H1 (cell line): Measurements from ENCODE around the gene SLX4IP. TPM values are rescaled to one million over a fixed set of nuclear protein-coding genes. Genes with fewer than 3 reads are reported as not detected.
"Not testable (repeated sequence)": the region's sequence is repeated elsewhere in the genome, so short reads cannot be mapped to it uniquely, and the experiment has no call there.

Experiments used
- CTCF ChIA-PET: fragments of 300-600 bp; sonication (Branson Sonifier 250); formaldehyde crosslinking; loops from one replicate; lab custom pipeline; 2021; ENCODE audit not compliant: partially characterized antibody; lab: Charles Lee
- POLR2A ChIA-PET: fragments of 300-600 bp; sonication (Branson Sonifier 250); formaldehyde crosslinking; loops from one replicate; lab custom pipeline; 2021; ENCODE audit warnings: inconsistent platforms; ENCODE audit not compliant: partially characterized antibody; lab: Charles Lee
- DNase-seq, 2 experiments: peaks; one replicate each; pipeline versions ENCODE4 v3.0.0 to v3.0.0-alpha.2; 2010 to 2022; ENCODE audit warnings: low spot score in 2 of 2, low read depth in 1 of 2, mixed read lengths in 1 of 2
- FAIRE-seq: peaks from 2 replicates; lab custom pipeline; 2011; peaks lifted over from hg19 to GRCh38; lab: Jason Lieb, UNC
- H2AFZ ChIP-seq: 2 replicates; pipeline ENCODE4 v1.8.1; 2012; ENCODE audit warnings: low read length, inconsistent platforms
- H2AK5ac ChIP-seq: 2 replicates; pipeline ENCODE4 v1.6.1; 2013; ENCODE audit warnings: low read depth, low read length
- H2BK120ac ChIP-seq: replicated peaks from 2 replicates; pipeline ENCODE3; 2013; ENCODE audit warnings: low read depth, low read length, inconsistent platforms
- H2BK12ac ChIP-seq: 2 replicates; pipeline ENCODE4 v1.6.1; 2013; ENCODE audit warnings: low read depth, low read length
- H2BK15ac ChIP-seq: 2 replicates; pipeline ENCODE4 v1.6.1; 2013; ENCODE audit warnings: low read length
- H2BK20ac ChIP-seq: 2 replicates; pipeline ENCODE4 v1.6.1; 2013; ENCODE audit warnings: low read length
- H2BK5ac ChIP-seq: 2 replicates; pipeline ENCODE4 v1.6.1; 2013; ENCODE audit warnings: low read depth, low read length
- H3K14ac ChIP-seq: 2 replicates; pipeline ENCODE4 v1.6.1; 2013; ENCODE audit warnings: inconsistent platforms; ENCODE audit not compliant: insufficient read length
- H3K18ac ChIP-seq: 2 replicates; pipeline ENCODE4 v1.6.1; 2013; ENCODE audit warnings: low read length; ENCODE audit errors: extremely low read depth
- H3K23ac ChIP-seq: 2 replicates; pipeline ENCODE4 v1.6.1; 2013; ENCODE audit warnings: inconsistent platforms; ENCODE audit not compliant: insufficient read length
- H3K23me2 ChIP-seq: 2 replicates; pipeline ENCODE4 v1.6.1; 2013; ENCODE audit warnings: low read depth, low read length
- H3K27ac ChIP-seq: 2 replicates; pipeline ENCODE4 v1.6.1; 2011; ENCODE audit warnings: low read depth, low read length, inconsistent platforms
- H3K27me3 ChIP-seq, 4 experiments: replicated peaks in 1 of 4; 1 replicate in 1 of 4; 2 replicates in 3 of 4; pipeline versions ENCODE4 v1.6.1 to v1.8.1; 2011 to 2013; ENCODE audit warnings: low read length in 3 of 4, mild to moderate bottlenecking in 3 of 4, inconsistent platforms in 2 of 4, mixed read lengths in 2 of 4, moderate library complexity in 1 of 4; ENCODE audit not compliant: control insufficient read depth in 3 of 4, insufficient read depth in 3 of 4; ENCODE audit errors: extremely low read depth in 1 of 4
- H3K36me3 ChIP-seq, 4 experiments: 2 replicates each; pipeline versions ENCODE4 v1.6.1 to v1.8.1; 2011 to 2013; ENCODE audit warnings: mild to moderate bottlenecking in 4 of 4, low read length in 3 of 4, moderate library complexity in 2 of 4, control low read depth in 1 of 4, inconsistent platforms in 1 of 4; ENCODE audit not compliant: insufficient read depth in 4 of 4, control insufficient read depth in 2 of 4
- H3K4ac ChIP-seq: replicated peaks from 2 replicates; pipeline ENCODE3; 2013; ENCODE audit warnings: low read length, low read depth, mixed read lengths, inconsistent platforms; ENCODE audit not compliant: insufficient read length
- H3K4me1 ChIP-seq, 4 experiments: replicated peaks in 1 of 4; 1 replicate in 1 of 4; 2 replicates in 3 of 4; pipeline versions ENCODE4 v1.6.1 to v1.8.1; 2011 to 2013; ENCODE audit warnings: low read length in 3 of 4, inconsistent platforms in 2 of 4, mixed read lengths in 1 of 4; ENCODE audit not compliant: insufficient read depth in 4 of 4, control insufficient read depth in 3 of 4
- H3K4me2 ChIP-seq, 2 experiments: 2 replicates each; pipeline versions ENCODE4 v1.6.1 to v1.8.1; 2011 to 2013; ENCODE audit warnings: low read depth in 2 of 2, low read length in 2 of 2, control low read depth in 1 of 2, inconsistent platforms in 1 of 2, mild to moderate bottlenecking in 1 of 2; ENCODE audit not compliant: insufficient read depth in 1 of 2
- H3K4me3 ChIP-seq, 4 experiments: fragments of 200-600, 300-600 bp in 1 of 4; sonication (generic), shearing (Covaris generic), sonication (Bioruptor Twin) in 1 of 4; 2 replicates each; pipeline versions ENCODE4 v1.5.1 to v1.8.1; 2011 to 2016; ENCODE audit warnings: low read length in 4 of 4, low read depth in 3 of 4, control low read depth in 2 of 4, inconsistent platforms in 2 of 4, mild to moderate bottlenecking in 2 of 4, mixed read lengths in 1 of 4, moderate library complexity in 1 of 4; ENCODE audit not compliant: insufficient read depth in 2 of 4; ENCODE audit errors: extremely low read depth in 1 of 4
- H3K56ac ChIP-seq: replicated peaks from 2 replicates; pipeline ENCODE3; 2013; ENCODE audit warnings: low read depth, mild to moderate bottlenecking, mixed read lengths, low read length, inconsistent platforms; ENCODE audit not compliant: insufficient read length
- H3K79me1 ChIP-seq: 2 replicates; pipeline ENCODE4 v1.6.1; 2013; ENCODE audit warnings: low read depth, low read length, control low read depth
- H3K79me2 ChIP-seq, 2 experiments: 2 replicates each; pipeline versions ENCODE4 v1.6.1 to v1.8.1; 2012 to 2013; ENCODE audit warnings: low read length in 2 of 2, mild to moderate bottlenecking in 2 of 2, inconsistent platforms in 1 of 2; ENCODE audit not compliant: insufficient read depth in 2 of 2, control insufficient read depth in 1 of 2
- H3K9ac ChIP-seq, 4 experiments: replicated peaks in 1 of 4; 1 replicate in 1 of 4; 2 replicates in 3 of 4; pipeline versions ENCODE4 v1.6.1 to v1.8.1; 2011 to 2013; ENCODE audit warnings: low read depth in 3 of 4, low read length in 3 of 4, control low read depth in 2 of 4, mild to moderate bottlenecking in 2 of 4, moderate library complexity in 2 of 4, inconsistent platforms in 1 of 4; ENCODE audit errors: extremely low read depth in 1 of 4
- H3K9me3 ChIP-seq, 2 experiments: 2 replicates each; pipeline versions ENCODE4 v1.6.1 to v1.8.1; 2012 to 2013; ENCODE audit warnings: mild to moderate bottlenecking in 2 of 2, moderate library complexity in 2 of 2, control low read depth in 1 of 2, inconsistent platforms in 1 of 2, low read depth in 1 of 2, low read length in 1 of 2, mixed read lengths in 1 of 2; ENCODE audit not compliant: insufficient read depth in 2 of 2
- H4K20me1 ChIP-seq, 2 experiments: replicated peaks in 1 of 2; 2 replicates each; pipeline versions ENCODE3 to v1.8.1; 2011 to 2013; ENCODE audit warnings: inconsistent platforms in 2 of 2, low read length in 2 of 2, mild to moderate bottlenecking in 1 of 2; ENCODE audit not compliant: insufficient read depth in 2 of 2, control insufficient read depth in 1 of 2
- H4K5ac ChIP-seq: 2 replicates; pipeline ENCODE4 v1.6.1; 2013; ENCODE audit warnings: low read length, low read depth, mixed read lengths, inconsistent platforms; ENCODE audit not compliant: insufficient read length
- H4K8ac ChIP-seq: 2 replicates; pipeline ENCODE4 v1.8.0; 2013; ENCODE audit warnings: mild to moderate bottlenecking, moderate library complexity, low read length, inconsistent platforms; ENCODE audit not compliant: insufficient read depth; ENCODE audit errors: extremely low read depth
- H4K91ac ChIP-seq: replicated peaks from 2 replicates; pipeline ENCODE3; 2013; ENCODE audit warnings: low read length, mixed read lengths, inconsistent platforms; ENCODE audit not compliant: insufficient read length
- WGBS, 2 experiments: shearing (Covaris generic) in 1 of 2; methylation state at CpG; one replicate each; pipeline versions ENCODE4 v1.1.6 to v1.1.7; 2013 to 2015; ENCODE audit warnings: low lambda C conversion rate in 2 of 2, mixed read lengths in 2 of 2, inconsistent platforms in 1 of 2, low coverage in 1 of 2, missing lambda C conversion rate in 1 of 2; ENCODE audit not compliant: insufficient replicate concordance in 2 of 2, insufficient coverage in 1 of 2, insufficient read length in 1 of 2; ENCODE audit errors: extremely low coverage in 1 of 2, missing lambda C conversion rate in 1 of 2; 5-methylcytosine and 5-hydroxymethylcytosine counted together
- polyA plus RNA-seq, 7 experiments: library from polyadenylated mRNA; depleted of rRNA in 3 of 7; stranded (reverse) in 5 of 7; unstranded in 2 of 7; fragments of >200 nt in 5 of 7; fragments of 200-250 nt in 2 of 7; gene quantifications; 1 replicate in 5 of 7; 2 replicates in 1 of 7; 4 replicates in 1 of 7; pipeline versions ENCODE4 v1.2.1 to v1.2.3, GENCODE V29; 2011 to 2013; ENCODE audit warnings: missing spikeins in 2 of 7, mixed read lengths in 2 of 7
- total RNA-seq: library from RNA; stranded (reverse); fragmentation: NEBNext Ultra II Directional; extraction: Animal tissue kit (Norgen Biotek cat#: 25700); gene quantifications from 2 replicates; pipeline ENCODE4 v1.2.1, GENCODE V29; 2021

SLX4IP gene
- total and polyA plus RNA-seq, 2 of the 8 experiments (the other 6 are each of a cell fraction or from before 2014, with no cell fraction given), result 2.4 to 8.7 TPM

GRCh38 chr20:10417218-10417617 lies 17.9 kb upstream of the SLX4IP start:
- H4K91ac ChIP-seq, H3K27me3 ChIP-seq, H3K4me3 ChIP-seq, H3K56ac ChIP-seq, H3K27ac ChIP-seq, H3K79me1 ChIP-seq, H3K4me1 ChIP-seq, H3K4ac ChIP-seq, POLR2A ChIA-PET, H2BK15ac ChIP-seq, H2AK5ac ChIP-seq, H4K20me1 ChIP-seq, DNase-seq, H2BK12ac ChIP-seq, H3K23me2 ChIP-seq, FAIRE-seq, H2BK20ac ChIP-seq, H3K18ac ChIP-seq, H4K8ac ChIP-seq, H3K9ac ChIP-seq, H3K4me2 ChIP-seq, H3K9me3 ChIP-seq, H3K23ac ChIP-seq, H2AFZ ChIP-seq, H3K14ac ChIP-seq, H2BK120ac ChIP-seq, H4K5ac ChIP-seq, H2BK5ac ChIP-seq: not testable (repeated sequence)
- 96% methylated on average over 2 of the region's 2 CpGs; no CpG with 5 or more reads in 1 of the 2 experiments for WGBS, 2 experiments
- CTCF ChIA-PET, result interaction anchor here (0.5 to 1.3 kb wide), 3 partner anchors 10 to 459 kb away, joined by 3 to 12 read pairs (median 3); no protein-coding TSS in a partner anchor
- H3K79me2 ChIP-seq, result peaks cover 0 to 28% of the 10 kb centered on the region in 2 experiments; a peak in 3 of 4 replicates
- peaks cover 0 to 31% (median 10%) of the 10 kb centered on the region in 4 experiments; a peak in 7 of 8 replicates for H3K36me3 ChIP-seq
